Posterior cingulate gyrus (tissue), 11 donors: ENCODE results near the gene RFX2.
A peak's percentile ranks its signal among the peaks of the same experiment; 100 is the strongest.

Experiments
- DNase-seq, 10 donors: peaks; one replicate each; pipeline versions ENCODE4 v3.0.0 to v3.0.0-alpha.2; 2020 to 2021; ENCODE audit warnings: mixed read lengths in 3 of 10
- intact Hi-C: fragments of 100-400 bp; cut with DNase I; formaldehyde crosslinking; loops from one replicate; pipeline ENCODE4 v1.15.1; 2023

RFX2 gene

GRCh38 chr19:5952193-5953029 is 157.9 kb downstream of the RFX2 start:
- intact Hi-C loops: no loop called here
- DNase-seq: peak in 3 of 10 donors; percentile 53 to 69 (median 67)

GRCh38 chr19:5951338-5951861 is 158.9 kb downstream of the RFX2 start:
- DNase-seq: peak in 3 of 10 donors; percentile 68 to 87 (median 85)
- intact Hi-C loops: no loop called here

GRCh38 chr19:5950741-5951140 is 159.6 kb downstream of the RFX2 start:
- intact Hi-C loops: no loop called here
- DNase-seq: no peak

- intact Hi-C loops: no loop called here
Observed at GRCh38 chr19:5949792-5950305, 160.5 kb downstream of the RFX2 start.

GRCh38 chr19:5948752-5949564 is 161.3 kb downstream of the RFX2 start:
- intact Hi-C loops: no loop called here

More at GRCh38 chr19:5949792-5950305, 160.5 kb downstream of the RFX2 start:
- peak in 3 of 10 donors; percentile 69 to 75 (median 69) for DNase-seq

GRCh38 chr19:5947435-5947834 is 162.9 kb downstream of the RFX2 start:
- peak; percentile 42 to 95 (median 70) for DNase-seq
- intact Hi-C loops: no loop called here

More at GRCh38 chr19:5948752-5949564, 161.3 kb downstream of the RFX2 start:
- DNase-seq: peak in 2 of 10 donors; percentile 49 to 62

GRCh38 chr19:5943623-5944022 is 166.7 kb downstream of the RFX2 start:
- peak in 2 of 10 donors; percentile 14 to 43 for DNase-seq
- intact Hi-C loops: no loop called here
